PC-3 (cell line): ENCODE data around the gene GABRG3. TPM values are rescaled to one million over a fixed set of nuclear protein-coding genes. Genes with fewer than 3 reads are reported as not detected.

Experiments
- ATAC-seq: fragments of 200-7000 bp; cut with Tn5 transposase; 2 replicates; pipeline ENCODE4 v1.9.1; 2020; ENCODE audit warnings: mild to moderate bottlenecking, moderate library complexity
- BruUV-seq: library from RNA; stranded (reverse); fragments of 400-500 nt; replicated peaks from 2 replicates; lab custom pipeline; 2021; lab: Mats Ljungman, UMichigan
- CTCF ChIA-PET: fragments of 300-600 bp; sonication (Branson Sonifier 250); formaldehyde crosslinking; loops from one replicate; lab custom pipeline; 2022; ENCODE audit warnings: antibody characterized with exemption; lab: Charles Lee
- POLR2A ChIA-PET: fragments of 300-600 bp; sonication (Branson Sonifier 250); formaldehyde crosslinking; loops from one replicate; lab custom pipeline; 2022; ENCODE audit warnings: antibody characterized with exemption; ENCODE audit not compliant: unreplicated experiment; lab: Charles Lee
- DNase-seq: peaks from one replicate; pipeline ENCODE4 v3.0.0-alpha.2; 2015
- H2AFZ ChIP-seq: fragments of 300-600 bp; sonication (generic); 2 replicates; pipeline ENCODE4 v1.6.0; 2016; ENCODE audit warnings: antibody characterized with exemption, low read length
- H3F3A ChIP-seq: fragments of 300-600 bp; sonication (generic); one replicate; pipeline ENCODE4 v1.6.0; 2017; ENCODE audit warnings: antibody characterized with exemption, low read length, control low read depth, mild to moderate bottlenecking; ENCODE audit not compliant: unreplicated experiment
- H3K27ac ChIP-seq: fragments of 300-600 bp; sonication (generic); 2 replicates; pipeline ENCODE4 v1.5.1; 2016; ENCODE audit warnings: mild to moderate bottlenecking, low read length
- H3K27me3 ChIP-seq: fragments of 300-600 bp; sonication (generic); 2 replicates; pipeline ENCODE4 v1.6.1; 2016; ENCODE audit warnings: low read length, mixed read lengths
- H3K36me3 ChIP-seq: fragments of 300-600 bp; sonication (generic); 2 replicates; pipeline ENCODE4 v1.6.1; 2016; ENCODE audit warnings: low read depth, mixed run types, low read length, mixed read lengths
- H3K4me1 ChIP-seq: fragments of 300-600 bp; sonication (generic); 2 replicates; pipeline ENCODE4 v1.5.1; 2016; ENCODE audit warnings: low read length; ENCODE audit not compliant: insufficient read depth
- H3K4me2 ChIP-seq: fragments of 300-600 bp; sonication (generic); 2 replicates; pipeline ENCODE4 v1.6.0; 2016; ENCODE audit warnings: low read length
- H3K4me3 ChIP-seq: fragments of 300-600 bp; sonication (generic); 2 replicates; pipeline ENCODE4 v1.5.1; 2016; ENCODE audit warnings: mild to moderate bottlenecking, low read length, mixed read lengths
- H3K79me2 ChIP-seq: fragments of 300-600 bp; sonication (generic); 2 replicates; pipeline ENCODE4 v1.6.1; 2017; ENCODE audit warnings: low read length, mixed read lengths
- H3K9ac ChIP-seq: fragments of 300-600 bp; sonication (generic); 2 replicates; pipeline ENCODE4 v1.6.0; 2016; ENCODE audit warnings: mild to moderate bottlenecking, low read length
- H3K9me2 ChIP-seq: fragments of 300-600 bp; sonication (generic); replicated peaks from 2 replicates; pipeline ENCODE4 v1.6.1; 2016; ENCODE audit warnings: mixed run types, low read length, mixed read lengths
- H3K9me3 ChIP-seq: fragments of 300-600 bp; sonication (generic); 2 replicates; pipeline ENCODE4 v1.6.1; 2016; ENCODE audit warnings: low read length, mixed read lengths
- H4K20me1 ChIP-seq: fragments of 300-600 bp; sonication (generic); 2 replicates; pipeline ENCODE4 v1.6.1; 2016; ENCODE audit warnings: low read length, mixed read lengths
- EZH2 ChIP-seq: fragments of 300-600 bp; sonication (generic); IDR thresholded peaks from one replicate; pipeline ENCODE4 v1.6.1; 2017; ENCODE audit warnings: antibody characterized with exemption, mild to moderate bottlenecking, low read length; ENCODE audit not compliant: unreplicated experiment
- EZH2phosphoT487 ChIP-seq: fragments of 300-600 bp; sonication (generic); IDR thresholded peaks from 2 replicates; pipeline ENCODE4 v1.6.1; 2018; ENCODE audit warnings: mild to moderate bottlenecking, antibody characterized with exemption, low read length, borderline replicate concordance
- intact Hi-C: fragments of 100-400 bp; cut with micrococcal nuclease; formaldehyde crosslinking; loops from 2 replicates; pipeline ENCODE4 v1.9.0; 2023
- total RNA-seq: library from RNA; depleted of rRNA; stranded (reverse); fragments of >200 nt; gene quantifications from 2 replicates; pipeline ENCODE4 v1.2.3, GENCODE V29; 2014
- TF ChIP-seq, protein P1 (sequence below): fragments of 300-600 bp; sonication (generic); conservative IDR thresholded peaks from 2 replicates; pipeline ENCODE4 v1.5.1; 2017; ENCODE audit warnings: antibody characterized with exemption, low read depth, mild to moderate bottlenecking, low read length

Gene GABRG3
- total RNA-seq, 1 experiment from 2014 or later: 0.11 TPM

DNA sequence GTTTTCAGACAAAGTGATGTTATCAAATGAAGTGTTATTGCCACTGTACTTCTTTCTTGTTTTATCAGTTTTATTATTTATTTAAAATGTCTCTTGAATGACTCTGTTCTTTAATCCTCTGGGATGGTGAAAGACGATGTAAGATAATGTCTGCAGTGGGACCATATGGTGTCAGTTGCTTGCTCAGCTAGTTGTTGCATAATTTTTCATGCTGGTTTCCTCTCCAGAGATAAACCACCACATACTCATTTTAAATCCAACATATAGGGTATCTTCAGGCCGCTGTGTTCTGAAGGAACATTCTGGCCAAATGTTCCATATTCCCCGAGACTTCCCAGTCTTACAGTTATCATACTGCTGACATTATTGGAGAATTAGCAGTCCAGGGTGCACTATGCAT, 75.9 kb downstream of the GABRG3 start:
- Histone ChIP-seq H3K79me2 (no peaks in the 10 kb centered on the region), H3K4me3 (no peak overlapping the region), H3K4me1 (no peaks in the 10 kb centered on the region), H3K36me3 (no peaks in the 10 kb centered on the region), H2AFZ (no peak overlapping the region), H3K9me2 (no peaks in the 10 kb centered on the region), H3K4me2 (no peak overlapping the region), H3K27me3 (no peaks in the 10 kb centered on the region), H3K9me3 (0 out of 2 replicates have a peak, but pooled peaks cover 6% of the 10 kb centered on the region), H4K20me1 (no peaks in the 10 kb centered on the region), H3K9ac (no peak overlapping the region), H3F3A (no peaks in the 10 kb centered on the region), H3K27ac (no peak overlapping the region)
- intact Hi-C loops: no loop called here
- BruUV-seq: no TSS peak
- DNase-seq (no peak), ATAC-seq (no peak)
- no peak for TF ChIP-seq EZH2phosphoT487
- ChIA-PET POLR2A (no interaction called here), CTCF (no interaction called here)

DNA sequence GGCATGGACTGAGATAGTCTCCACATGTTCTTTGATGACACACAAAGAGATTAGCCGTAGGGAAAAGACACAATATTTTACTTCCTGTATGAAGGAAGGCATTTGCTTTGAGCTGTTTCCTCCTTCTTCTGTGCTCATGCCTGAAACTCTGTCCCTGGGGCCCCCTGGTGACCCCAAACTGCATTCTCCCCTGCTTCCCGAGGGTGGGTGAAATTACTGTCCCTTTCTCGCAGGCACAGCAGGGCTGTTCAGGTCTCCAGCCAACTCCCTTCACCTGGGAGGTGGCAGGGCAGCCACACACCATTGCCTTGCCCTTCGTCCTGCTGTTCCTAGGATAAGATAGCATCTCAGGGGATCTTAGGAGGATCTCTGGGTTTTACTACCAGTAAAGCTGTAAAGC, 79.2 kb downstream of the GABRG3 start:
- H3K27me3 ChIP-seq: no peaks in the 10 kb centered on the region
- no peaks in the 10 kb centered on the region for H4K20me1 ChIP-seq
- no peaks in the 10 kb centered on the region for H3K4me1 ChIP-seq
- no peaks in the 10 kb centered on the region for H3K36me3 ChIP-seq
- TF ChIP-seq EZH2 (no peak), EZH2phosphoT487 (no peak)
- TF ChIP-seq, protein P1, sequence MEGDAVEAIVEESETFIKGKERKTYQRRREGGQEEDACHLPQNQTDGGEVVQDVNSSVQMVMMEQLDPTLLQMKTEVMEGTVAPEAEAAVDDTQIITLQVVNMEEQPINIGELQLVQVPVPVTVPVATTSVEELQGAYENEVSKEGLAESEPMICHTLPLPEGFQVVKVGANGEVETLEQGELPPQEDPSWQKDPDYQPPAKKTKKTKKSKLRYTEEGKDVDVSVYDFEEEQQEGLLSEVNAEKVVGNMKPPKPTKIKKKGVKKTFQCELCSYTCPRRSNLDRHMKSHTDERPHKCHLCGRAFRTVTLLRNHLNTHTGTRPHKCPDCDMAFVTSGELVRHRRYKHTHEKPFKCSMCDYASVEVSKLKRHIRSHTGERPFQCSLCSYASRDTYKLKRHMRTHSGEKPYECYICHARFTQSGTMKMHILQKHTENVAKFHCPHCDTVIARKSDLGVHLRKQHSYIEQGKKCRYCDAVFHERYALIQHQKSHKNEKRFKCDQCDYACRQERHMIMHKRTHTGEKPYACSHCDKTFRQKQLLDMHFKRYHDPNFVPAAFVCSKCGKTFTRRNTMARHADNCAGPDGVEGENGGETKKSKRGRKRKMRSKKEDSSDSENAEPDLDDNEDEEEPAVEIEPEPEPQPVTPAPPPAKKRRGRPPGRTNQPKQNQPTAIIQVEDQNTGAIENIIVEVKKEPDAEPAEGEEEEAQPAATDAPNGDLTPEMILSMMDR: no peak
- H3K9ac ChIP-seq: no peak overlapping the region
- CTCF ChIA-PET: no interaction called here
- no peak overlapping the region for H3K4me2 ChIP-seq
- ATAC-seq: no peak
- no peaks in the 10 kb centered on the region for H3F3A ChIP-seq
- no peak overlapping the region for H2AFZ ChIP-seq
- no peak overlapping the region for H3K27ac ChIP-seq
- H3K4me3 ChIP-seq: no peak overlapping the region
- DNase-seq: no peak
- H3K79me2 ChIP-seq: no peaks in the 10 kb centered on the region
- no TSS peak for BruUV-seq
- intact Hi-C loops: no loop called here
- 0 out of 2 replicates have a peak, but pooled peaks cover 6% of the 10 kb centered on the region for H3K9me3 ChIP-seq
- POLR2A ChIA-PET: no interaction called here
- no peaks in the 10 kb centered on the region for H3K9me2 ChIP-seq

DNA sequence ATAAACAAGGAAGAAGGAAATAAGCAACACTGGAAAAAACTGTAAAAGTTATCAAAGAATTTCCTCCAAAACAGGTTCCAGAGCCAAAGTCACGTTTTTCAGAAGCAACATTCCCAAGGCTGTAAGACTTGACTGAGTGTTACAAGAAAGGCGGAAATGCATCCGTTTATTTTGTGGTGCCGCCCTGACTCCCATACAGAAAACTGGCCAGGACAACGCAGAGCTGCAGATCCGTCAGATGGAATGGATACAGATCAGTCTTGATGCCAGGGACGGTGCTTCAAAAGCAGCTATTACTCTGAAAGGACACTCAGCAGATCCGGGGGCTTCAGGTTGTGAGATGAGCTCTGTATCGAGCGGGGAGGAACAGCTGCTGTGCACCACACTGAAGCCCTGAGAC, 83.4 kb downstream of the GABRG3 start:
- POLR2A ChIA-PET: no interaction called here
- Histone ChIP-seq H3K9me3 (0 out of 2 replicates have a peak, but pooled peaks cover 6% of the 10 kb centered on the region), H3K4me1 (no peaks in the 10 kb centered on the region; the same call in 1 of the 2 replicates), H3K79me2 (no peaks in the 10 kb centered on the region), H3K9me2 (no peaks in the 10 kb centered on the region), H3K36me3 (no peaks in the 10 kb centered on the region), H3K4me3 (no peak overlapping the region), H3K27me3 (no peaks in the 10 kb centered on the region), H2AFZ (no peak overlapping the region), H4K20me1 (no peaks in the 10 kb centered on the region), H3F3A (no peaks in the 10 kb centered on the region), H3K9ac (no peak overlapping the region), H3K4me2 (no peak overlapping the region), H3K27ac (no peak overlapping the region)
- TF ChIP-seq EZH2 (no peak), EZH2phosphoT487 (no peak)
- TF ChIP-seq, protein P1: no peak
- DNase-seq (no peak), ATAC-seq (no peak)
- CTCF ChIA-PET: no interaction called here
- intact Hi-C loops: no loop called here
- no TSS peak for BruUV-seq
